ENCODE data around the gene CYBA. TPM values are rescaled to one million over a fixed set of nuclear protein-coding genes. Genes with fewer than 3 reads are reported as not detected.
A peak's percentile ranks its signal among the peaks of the same experiment; 100 is the strongest.

Gene CYBA
- total and polyA plus RNA-seq, 2 of the 13 experiments (the other 11 are each of a cell fraction or from before 2014, with no cell fraction given): 196 to 250 TPM

DNA sequence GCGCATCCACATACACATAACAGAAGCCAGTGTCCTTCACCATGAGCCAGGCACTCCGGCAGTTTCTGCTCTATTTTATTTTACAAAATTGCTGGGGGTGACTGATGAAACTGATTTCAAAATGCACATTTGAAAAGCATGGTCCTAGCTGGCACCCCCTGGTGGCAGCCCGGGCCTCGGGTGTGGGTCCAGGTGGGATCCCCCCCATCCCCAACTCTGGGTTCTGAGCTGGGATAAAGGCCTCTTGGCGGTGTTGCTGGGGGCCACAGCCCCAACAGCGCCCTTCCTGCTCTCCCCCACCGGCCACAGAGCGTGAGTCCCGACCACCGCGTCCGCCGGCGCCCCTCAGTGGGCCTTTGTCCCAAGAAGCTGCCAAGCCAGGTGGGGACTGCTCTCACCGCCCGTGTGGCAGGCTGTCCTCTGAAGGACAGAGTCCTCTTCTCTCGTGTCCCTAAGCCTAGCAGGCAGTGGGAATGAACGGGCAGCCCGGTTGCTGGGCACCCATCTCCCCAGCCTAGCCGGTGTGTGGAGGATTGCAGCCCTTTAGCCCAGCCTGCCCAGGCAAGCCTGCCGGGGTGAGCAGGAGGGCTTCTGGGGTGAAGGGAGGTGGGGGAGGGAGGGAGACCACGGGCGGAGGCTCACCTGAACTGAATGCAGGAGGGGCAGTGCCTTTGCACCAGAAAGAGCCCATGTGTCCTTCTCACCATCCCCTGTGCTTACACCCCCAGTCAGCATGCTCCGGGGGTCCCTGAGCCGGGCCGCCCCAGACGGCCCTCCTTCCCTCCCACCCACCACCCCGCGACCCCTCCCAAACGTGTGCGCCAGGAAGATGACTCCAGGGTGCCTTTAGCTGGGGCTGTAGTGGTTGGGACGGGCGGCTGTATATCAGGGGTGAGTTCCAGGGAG is 34.6 kb upstream of the CYBA start:
- Histone ChIP-seq H3K9ac (ENCODE audit: insufficient read depth, low read depth, low read length) (peak overlapping the region; percentile 8; the same call in 1 of the 2 replicates), H3K27me3 (ENCODE audit: control insufficient read depth in 1 of 2, insufficient read depth in 2 of 2, low read length in 2 of 2) (peaks cover 15 to 73% of the 10 kb centered on the region in 2 experiments), H4K20me1 (ENCODE audit: insufficient read depth, low read length) (peaks cover 3% of the 10 kb centered on the region; the same call in 1 of the 2 replicates), H3K9me3 (ENCODE audit: low read length) (no peaks in the 10 kb centered on the region), H3K4me3 (replicated peaks in 1 of 3; ENCODE audit: insufficient read depth in 1 of 3, low read depth in 2 of 3, low read length in 3 of 3) (peak overlapping the region; percentile 52 to 76 (median 69)), H3K4me1 (ENCODE audit: insufficient read depth, low read length) (peaks cover 61% of the 10 kb centered on the region), H3K79me2 (ENCODE audit: insufficient read depth, low read length) (no peaks in the 10 kb centered on the region), H3K4me2 (ENCODE audit: low read depth, low read length) (peak overlapping the region; percentile 91), H3K36me3 (replicated peaks in 1 of 2; ENCODE audit: control insufficient read depth in 1 of 2, insufficient read depth in 2 of 2, low read length in 2 of 2) (no peaks in the 10 kb centered on the region), H2AFZ (ENCODE audit: low read length) (no peak overlapping the region), H3K27ac (ENCODE audit: extremely low read length, insufficient read depth, low read length) (no peak overlapping the region)
- CTCF ChIA-PET (ENCODE audit: low intra/inter-chr PET ratio, low total read pairs): no interaction called here
- ATAC-seq: peak; percentile 22
- BruUV-seq (replicated peaks): no TSS peak
- POLR2A ChIA-PET: interaction anchor here (1.5 kb wide), 1 partner anchor 23 kb away, joined by 7 read pairs; the partner anchor contains the start of gene MVD
- DNase-seq (ENCODE audit: low spot score): no peak
- in situ Hi-C loops (cut with HindIII; ENCODE audit: extremely low pct_ligation_motif_present, low pct_unique_long_range_greater_than_20kb): no loop called here
- intact Hi-C loops (cut with micrococcal nuclease; ENCODE audit: unreplicated experiment): loop anchor here (2.0 kb wide), 1 partner anchor 35 kb away; the partner anchor contains the start of gene CYBA
- 5% methylated on average over 17 of the region's 33 CpGs for WGBS (ENCODE audit: low lambda C conversion rate)
- no peak for FAIRE-seq
- TF ChIP-seq NFATC3 (CRISPR knock-in tag; IDR thresholded peaks at IDR 0.05): no peak
- peak; percentile 18; the same call in 1 of the 2 replicates for TF ChIP-seq KDM2A (CRISPR knock-in tag; IDR thresholded peaks at IDR 0.05; ENCODE audit: borderline replicate concordance, low read depth)
- TF ChIP-seq ZBTB7B (CRISPR knock-in tag; IDR thresholded peaks at IDR 0.05): 0 out of 2 replicates have a peak, but pooled peaks have one; percentile 59
- TF ChIP-seq REXO4 (CRISPR knock-in tag; IDR thresholded peaks at IDR 0.05; ENCODE audit: borderline replicate concordance): no peak
- TF ChIP-seq MTA1 (CRISPR knock-in tag; IDR thresholded peaks at IDR 0.05; ENCODE audit: borderline replicate concordance): peak; percentile 40; the same call in 1 of the 2 replicates
- TF ChIP-seq, protein P1, sequence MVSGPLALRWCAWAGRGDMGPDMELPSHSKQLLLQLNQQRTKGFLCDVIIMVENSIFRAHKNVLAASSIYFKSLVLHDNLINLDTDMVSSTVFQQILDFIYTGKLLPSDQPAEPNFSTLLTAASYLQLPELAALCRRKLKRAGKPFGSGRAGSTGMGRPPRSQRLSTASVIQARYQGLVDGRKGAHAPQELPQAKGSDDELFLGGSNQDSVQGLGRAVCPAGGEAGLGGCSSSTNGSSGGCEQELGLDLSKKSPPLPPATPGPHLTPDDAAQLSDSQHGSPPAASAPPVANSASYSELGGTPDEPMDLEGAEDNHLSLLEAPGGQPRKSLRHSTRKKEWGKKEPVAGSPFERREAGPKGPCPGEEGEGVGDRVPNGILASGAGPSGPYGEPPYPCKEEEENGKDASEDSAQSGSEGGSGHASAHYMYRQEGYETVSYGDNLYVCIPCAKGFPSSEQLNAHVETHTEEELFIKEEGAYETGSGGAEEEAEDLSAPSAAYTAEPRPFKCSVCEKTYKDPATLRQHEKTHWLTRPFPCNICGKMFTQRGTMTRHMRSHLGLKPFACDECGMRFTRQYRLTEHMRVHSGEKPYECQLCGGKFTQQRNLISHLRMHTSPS (CRISPR knock-in tag; IDR thresholded peaks at IDR 0.05; ENCODE audit: low read depth): peak; percentile 33; the same call in 1 of the 2 replicates
- TF ChIP-seq AKAP8 (CRISPR knock-in tag; IDR thresholded peaks at IDR 0.05): peak; percentile 56; the same call in 1 of the 2 replicates
- TF ChIP-seq, protein P2, sequence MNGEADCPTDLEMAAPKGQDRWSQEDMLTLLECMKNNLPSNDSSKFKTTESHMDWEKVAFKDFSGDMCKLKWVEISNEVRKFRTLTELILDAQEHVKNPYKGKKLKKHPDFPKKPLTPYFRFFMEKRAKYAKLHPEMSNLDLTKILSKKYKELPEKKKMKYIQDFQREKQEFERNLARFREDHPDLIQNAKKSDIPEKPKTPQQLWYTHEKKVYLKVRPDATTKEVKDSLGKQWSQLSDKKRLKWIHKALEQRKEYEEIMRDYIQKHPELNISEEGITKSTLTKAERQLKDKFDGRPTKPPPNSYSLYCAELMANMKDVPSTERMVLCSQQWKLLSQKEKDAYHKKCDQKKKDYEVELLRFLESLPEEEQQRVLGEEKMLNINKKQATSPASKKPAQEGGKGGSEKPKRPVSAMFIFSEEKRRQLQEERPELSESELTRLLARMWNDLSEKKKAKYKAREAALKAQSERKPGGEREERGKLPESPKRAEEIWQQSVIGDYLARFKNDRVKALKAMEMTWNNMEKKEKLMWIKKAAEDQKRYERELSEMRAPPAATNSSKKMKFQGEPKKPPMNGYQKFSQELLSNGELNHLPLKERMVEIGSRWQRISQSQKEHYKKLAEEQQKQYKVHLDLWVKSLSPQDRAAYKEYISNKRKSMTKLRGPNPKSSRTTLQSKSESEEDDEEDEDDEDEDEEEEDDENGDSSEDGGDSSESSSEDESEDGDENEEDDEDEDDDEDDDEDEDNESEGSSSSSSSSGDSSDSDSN (CRISPR knock-in tag; IDR thresholded peaks at IDR 0.05): peak; percentile 57; the same call in 1 of the 2 replicates
- TF ChIP-seq, protein P3, sequence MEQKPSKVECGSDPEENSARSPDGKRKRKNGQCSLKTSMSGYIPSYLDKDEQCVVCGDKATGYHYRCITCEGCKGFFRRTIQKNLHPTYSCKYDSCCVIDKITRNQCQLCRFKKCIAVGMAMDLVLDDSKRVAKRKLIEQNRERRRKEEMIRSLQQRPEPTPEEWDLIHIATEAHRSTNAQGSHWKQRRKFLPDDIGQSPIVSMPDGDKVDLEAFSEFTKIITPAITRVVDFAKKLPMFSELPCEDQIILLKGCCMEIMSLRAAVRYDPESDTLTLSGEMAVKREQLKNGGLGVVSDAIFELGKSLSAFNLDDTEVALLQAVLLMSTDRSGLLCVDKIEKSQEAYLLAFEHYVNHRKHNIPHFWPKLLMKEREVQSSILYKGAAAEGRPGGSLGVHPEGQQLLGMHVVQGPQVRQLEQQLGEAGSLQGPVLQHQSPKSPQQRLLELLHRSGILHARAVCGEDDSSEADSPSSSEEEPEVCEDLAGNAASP (CRISPR knock-in tag; IDR thresholded peaks at IDR 0.05; ENCODE audit: borderline replicate concordance): 0 out of 2 replicates have a peak, but pooled peaks have one; percentile 18
- 0 out of 2 replicates have a peak, but pooled peaks have one; percentile 28 for TF ChIP-seq RXRA (CRISPR knock-in tag; IDR thresholded peaks at IDR 0.05)
- TF ChIP-seq ZNF484 (CRISPR knock-in tag; IDR thresholded peaks at IDR 0.05; ENCODE audit: borderline replicate concordance, low read depth): 0 out of 2 replicates have a peak, but pooled peaks have one; percentile 39
- TF ChIP-seq KDM4B (CRISPR knock-in tag; IDR thresholded peaks at IDR 0.05): 0 out of 2 replicates have a peak, but pooled peaks have one; percentile 30
- 0 out of 2 replicates have a peak, but pooled peaks have one; percentile 39 for TF ChIP-seq ZNF350 (CRISPR knock-in tag; IDR thresholded peaks at IDR 0.05; ENCODE audit: borderline replicate concordance, low read depth)
- TF ChIP-seq ZC3H13 (CRISPR knock-in tag; IDR thresholded peaks at IDR 0.05): 0 out of 2 replicates have a peak, but pooled peaks have one; percentile 55
- 0 out of 2 replicates have a peak, but pooled peaks have one; percentile 24 for TF ChIP-seq ZNF788 (CRISPR knock-in tag; IDR thresholded peaks at IDR 0.05; ENCODE audit: borderline replicate concordance)
